Skin epidermis (tissue), 12 donors: ENCODE measurements around the gene ORC6.

ENCODE experiments used
- H3K27ac ChIP-seq, 21 experiments: fragments of 200-600 bp; sonication (generic) in 11 of 21; one replicate each; pipeline ENCODE4 v1.5.0; 2020; ENCODE audit warnings: mild to moderate bottlenecking in 3 of 21, inconsistent platforms in 2 of 21, moderate library complexity in 2 of 21
- H3K4me3 ChIP-seq, 7 experiments: fragments of 200-600 bp; sonication (generic) in 2 of 7; one replicate each; pipeline ENCODE4 v1.5.0; 2020; ENCODE audit warnings: inconsistent platforms in 2 of 7, mild to moderate bottlenecking in 2 of 7, moderate library complexity in 1 of 7

The ORC6 gene

GRCh38 chr16:46696957-46697356 is 7.5 kb downstream of the ORC6 start:
- Histone ChIP-seq H3K4me3 (no peak overlapping the region), H3K27ac (no peak overlapping the region)

GRCh38 chr16:46700048-46700447 is 10.6 kb downstream of the ORC6 start:
- Histone ChIP-seq H3K27ac (no peak overlapping the region), H3K4me3 (no peak overlapping the region)

GRCh38 chr16:46701615-46702014 is 12.2 kb downstream of the ORC6 start:
- H3K4me3 ChIP-seq, result no peak overlapping the region
- H3K27ac ChIP-seq, result no peak overlapping the region

GRCh38 chr16:46702030-46702429 is 12.6 kb downstream of the ORC6 start:
- no peak overlapping the region for H3K27ac ChIP-seq
- no peak overlapping the region for H3K4me3 ChIP-seq

- Histone ChIP-seq H3K27ac (no peak overlapping the region), H3K4me3 (no peak overlapping the region)
Observed at GRCh38 chr16:46706642-46707041, 17.2 kb downstream of the ORC6 start.

GRCh38 chr16:46709469-46710005 is 20.1 kb downstream of the ORC6 start:
- Histone ChIP-seq H3K4me3 (no peak overlapping the region), H3K27ac (peak overlapping the region in 1 of 21 experiments; percentile 19)

GRCh38 chr16:46711106-46712058 is 21.9 kb downstream of the ORC6 start:
- no peak overlapping the region for H3K4me3 ChIP-seq

GRCh38 chr16:46712911-46713310 is 23.5 kb downstream of the ORC6 start:
- H3K27ac ChIP-seq, result peak overlapping the region in 1 of 21 experiments; percentile 29
- H3K4me3 ChIP-seq, result no peak overlapping the region

More at GRCh38 chr16:46711106-46712058, 21.9 kb downstream of the ORC6 start:
- no peak overlapping the region for H3K27ac ChIP-seq

- Histone ChIP-seq H3K4me3 (no peak overlapping the region), H3K27ac (no peak overlapping the region)
Observed at GRCh38 chr16:46713634-46714033, 24.2 kb downstream of the ORC6 start.

GRCh38 chr16:46714797-46715591 is 25.5 kb downstream of the ORC6 start:
- Histone ChIP-seq H3K4me3 (no peak overlapping the region), H3K27ac (no peak overlapping the region)

- Histone ChIP-seq H3K27ac (no peak overlapping the region), H3K4me3 (no peak overlapping the region)
Observed at GRCh38 chr16:46715769-46716305, 26.4 kb downstream of the ORC6 start.

- Histone ChIP-seq H3K27ac (no peak overlapping the region), H3K4me3 (no peak overlapping the region)
Observed at GRCh38 chr16:46717692-46718091, 28.2 kb downstream of the ORC6 start.

- no peak overlapping the region for H3K27ac ChIP-seq
Observed at GRCh38 chr16:46718214-46718613, 28.8 kb downstream of the ORC6 start.

GRCh38 chr16:46719528-46719927 is 30.1 kb downstream of the ORC6 start:
- no peak overlapping the region for H3K4me3 ChIP-seq
- no peak overlapping the region for H3K27ac ChIP-seq

More at GRCh38 chr16:46718214-46718613, 28.8 kb downstream of the ORC6 start:
- no peak overlapping the region for H3K4me3 ChIP-seq

- Histone ChIP-seq H3K4me3 (no peak overlapping the region), H3K27ac (no peak overlapping the region)
Observed at GRCh38 chr16:46720619-46721018, 31.2 kb downstream of the ORC6 start.

GRCh38 chr16:46721885-46722284 is 32.4 kb downstream of the ORC6 start:
- no peak overlapping the region for H3K27ac ChIP-seq
- no peak overlapping the region for H3K4me3 ChIP-seq

GRCh38 chr16:46727184-46727583 is 37.7 kb downstream of the ORC6 start:
- Histone ChIP-seq H3K27ac (no peak overlapping the region), H3K4me3 (no peak overlapping the region)

- Histone ChIP-seq H3K4me3 (no peak overlapping the region), H3K27ac (no peak overlapping the region)
Observed at GRCh38 chr16:46727630-46728029, 38.2 kb downstream of the ORC6 start.

GRCh38 chr16:46728806-46729205 is 39.3 kb downstream of the ORC6 start:
- H3K4me3 ChIP-seq, result no peak overlapping the region
- no peak overlapping the region for H3K27ac ChIP-seq

- H3K4me3 ChIP-seq, result no peak overlapping the region
- no peak overlapping the region for H3K27ac ChIP-seq
Observed at GRCh38 chr16:46729326-46729995, 40.0 kb downstream of the ORC6 start.
